HCT116 (cell line): Measurements from ENCODE around the gene SMIM11. TPM values are rescaled to one million over a fixed set of nuclear protein-coding genes. Genes with fewer than 3 reads are reported as not detected.

Experiments
- ATAC-seq: fragments of 200-7000 bp; cut with Tn5 transposase; 2 replicates; pipeline ENCODE4 v1.9.1; 2020; ENCODE audit warnings: mild to moderate bottlenecking, moderate library complexity
- BruUV-seq: library from RNA; stranded (reverse); fragments of 400-500 nt; replicated peaks from 2 replicates; lab custom pipeline; 2021; lab: Mats Ljungman, UMichigan
- CTCF ChIA-PET: fragments of 300-600 bp; sonication (Branson Sonifier 250); formaldehyde crosslinking; loops from one replicate; lab custom pipeline; 2021; ENCODE audit warnings: antibody characterized with exemption; lab: Charles Lee
- POLR2A ChIA-PET: fragments of 300-600, 350-600 bp; sonication (Branson Sonifier 250); formaldehyde crosslinking; loops from one replicate; lab custom pipeline; 2021; ENCODE audit warnings: antibody characterized with exemption; lab: Charles Lee
- RAD21 ChIA-PET, 2 experiments: fragments of 300-600 bp; sonication (Branson Sonifier 250); formaldehyde crosslinking; loops; one replicate each; lab custom pipeline; 2023; ENCODE audit warnings: low total read pairs in 2 of 2; ENCODE audit not compliant: uncharacterized antibody in 2 of 2, unreplicated experiment in 2 of 2, low non-redundant PET in 1 of 2; lab: Charles Lee
- DNase-seq: peaks from one replicate; pipeline ENCODE4 v3.0.0-alpha.2; 2010; ENCODE audit warnings: low read depth, low spot score
- H2AFZ ChIP-seq: fragments of 200-600 bp; shearing (Covaris generic), sonication (generic); 2 replicates; pipeline ENCODE4 v1.6.1; 2017; ENCODE audit warnings: low read depth, mixed run types, mixed read lengths, antibody characterized with exemption, low read length; ENCODE audit not compliant: poor library complexity, severe bottlenecking
- H3K27ac ChIP-seq: 2 replicates; pipeline ENCODE4 v1.5.1; 2012; ENCODE audit warnings: low read depth, low read length
- H3K27me3 ChIP-seq: fragments of 200-600 bp; sonication (generic); 2 replicates; pipeline ENCODE4 v1.6.1; 2016; ENCODE audit warnings: mixed run types, low read length, mixed read lengths; ENCODE audit not compliant: insufficient read depth
- H3K36me3 ChIP-seq, 2 experiments: fragments of 200-500 bp in 1 of 2; fragments of 200-600 bp in 1 of 2; sonication (Bioruptor generic) in 1 of 2; sonication (generic) in 1 of 2; 2 replicates each; pipeline versions ENCODE4 v1.5.1 to v1.6.1; 2014 to 2016; ENCODE audit warnings: low read length in 2 of 2, inconsistent platforms in 1 of 2, mixed read lengths in 1 of 2, mixed run types in 1 of 2; ENCODE audit not compliant: insufficient read depth in 2 of 2, control insufficient read depth in 1 of 2
- H3K4me1 ChIP-seq, 2 experiments: fragments of 200-600 bp in 1 of 2; sonication (generic) in 1 of 2; 2 replicates each; pipeline versions ENCODE4 v1.5.1 to v1.6.1; 2012 to 2017; ENCODE audit warnings: low read length in 2 of 2, inconsistent platforms in 1 of 2, mild to moderate bottlenecking in 1 of 2, mixed read lengths in 1 of 2, mixed run types in 1 of 2, moderate library complexity in 1 of 2; ENCODE audit not compliant: insufficient read depth in 2 of 2, control insufficient read depth in 1 of 2
- H3K4me2 ChIP-seq: fragments of 200-600 bp; sonication (generic); 2 replicates; pipeline ENCODE4 v1.6.1; 2017; ENCODE audit warnings: mixed run types, low read length, mixed read lengths
- H3K4me3 ChIP-seq, 2 experiments: fragments of 200-600 bp in 1 of 2; sonication (generic) in 1 of 2; replicated peaks in 1 of 2; 2 replicates each; pipeline ENCODE4 v1.5.1; 2011 to 2016; ENCODE audit warnings: low read length in 2 of 2, control low read depth in 1 of 2, low read depth in 1 of 2, mild to moderate bottlenecking in 1 of 2, mixed read lengths in 1 of 2, mixed run types in 1 of 2
- H3K79me2 ChIP-seq: fragments of 200-600 bp; sonication (generic); 2 replicates; pipeline ENCODE4 v1.6.1; 2017; ENCODE audit warnings: mild to moderate bottlenecking, mixed run types, low read length, moderate library complexity, mixed read lengths; ENCODE audit not compliant: insufficient read depth
- H3K9ac ChIP-seq: fragments of 200-600 bp; sonication (generic); 2 replicates; pipeline ENCODE4 v1.6.1; 2016; ENCODE audit warnings: low read length, mixed read lengths
- H3K9me2 ChIP-seq: fragments of 200-600 bp; sonication (generic), shearing (Covaris generic); 2 replicates; pipeline ENCODE4 v1.6.1; 2017; ENCODE audit warnings: mixed run types, mild to moderate bottlenecking, moderate library complexity; ENCODE audit not compliant: insufficient read depth
- H3K9me3 ChIP-seq, 2 experiments: fragments of 200-500 bp in 1 of 2; fragments of 200-600 bp in 1 of 2; sonication (Bioruptor generic) in 1 of 2; sonication (generic) in 1 of 2; 2 replicates each; pipeline ENCODE4 v1.6.1; 2014 to 2017; ENCODE audit warnings: low read length in 2 of 2, mixed read lengths in 2 of 2, inconsistent platforms in 1 of 2, low read depth in 1 of 2, mild to moderate bottlenecking in 1 of 2, mixed run types in 1 of 2, moderate library complexity in 1 of 2; ENCODE audit not compliant: control insufficient read depth in 1 of 2, insufficient read depth in 1 of 2
- H4K20me1 ChIP-seq: fragments of 200-600 bp; sonication (generic), shearing (Covaris generic); 2 replicates; pipeline ENCODE4 v1.6.1; 2017; ENCODE audit warnings: mixed run types, mild to moderate bottlenecking, moderate library complexity; ENCODE audit not compliant: insufficient read depth
- CBX3 ChIP-seq: IDR thresholded peaks from 2 replicates; pipeline ENCODE4 v1.6.1; 2012; ENCODE audit warnings: low read depth
- EZH2phosphoT487 ChIP-seq: fragments of 200-600 bp; IDR thresholded peaks from 2 replicates; pipeline ENCODE4 v1.6.1; 2018; ENCODE audit warnings: antibody characterized with exemption, borderline replicate concordance
- JUND ChIP-seq: IDR thresholded peaks from 2 replicates; pipeline ENCODE4 v1.6.1; 2012
- POLR2AphosphoS5 ChIP-seq: IDR thresholded peaks from 2 replicates; pipeline ENCODE4 v1.6.1; 2011; ENCODE audit warnings: mild to moderate bottlenecking, low read depth, low read length, moderate library complexity
- REST ChIP-seq: IDR thresholded peaks from 2 replicates; pipeline ENCODE4 v1.6.1; 2012; ENCODE audit warnings: low read depth
- SIN3A ChIP-seq: IDR thresholded peaks from 2 replicates; pipeline ENCODE4 v1.6.1; 2012; ENCODE audit warnings: low read depth
- SRF ChIP-seq: IDR thresholded peaks from 2 replicates; pipeline ENCODE4 v1.6.1; 2012; ENCODE audit warnings: low read depth
- TCF7L2 ChIP-seq: IDR thresholded peaks from 2 replicates; pipeline ENCODE4 v1.7.0; 2011; ENCODE audit warnings: borderline replicate concordance, inconsistent platforms; ENCODE audit not compliant: insufficient read depth, insufficient read length; ENCODE audit errors: extremely low read depth
- YY1 ChIP-seq: IDR thresholded peaks from 2 replicates; pipeline ENCODE4 v1.6.1; 2011; ENCODE audit warnings: low read length, low read depth, moderate library complexity, mild to moderate bottlenecking; ENCODE audit not compliant: insufficient replicate concordance; ENCODE audit errors: extremely low read depth
- ZBTB33 ChIP-seq: IDR thresholded peaks from 2 replicates; pipeline ENCODE4 v1.6.1; 2011; ENCODE audit warnings: mild to moderate bottlenecking, low read length, moderate library complexity; ENCODE audit not compliant: insufficient replicate concordance; ENCODE audit errors: extremely low read depth
- ZFX ChIP-seq: fragments of 450-650 bp; IDR thresholded peaks from 2 replicates; pipeline ENCODE4 v1.6.1; 2017
- ZNF274 ChIP-seq: fragments of 200-500 bp; sonication (Bioruptor generic); IDR thresholded peaks from 2 replicates; pipeline ENCODE4 v1.6.1; 2014; ENCODE audit warnings: mild to moderate bottlenecking, low read depth, low read length, inconsistent platforms
- intact Hi-C: fragments of 100-400 bp; cut with micrococcal nuclease; formaldehyde crosslinking; loops from 2 replicates; pipeline ENCODE4 v1.10.0; 2022
- total RNA-seq: library from RNA; stranded (reverse); gene quantifications from one replicate; pipeline ENCODE4 v1.2.1, GENCODE V29; 2021; ENCODE audit not compliant: unreplicated experiment
- TF ChIP-seq, protein P1 (sequence below): IDR thresholded peaks from 2 replicates; pipeline ENCODE4 v1.6.1; 2012
- TF ChIP-seq, protein P2 (sequence below), 3 experiments: fragments of 200-600 bp in 1 of 3; sonication (generic) in 1 of 3; IDR thresholded peaks in 2 of 3; conservative IDR thresholded peaks in 1 of 3; 2 replicates each; pipeline ENCODE4 v1.5.1; 2012 to 2017; ENCODE audit warnings: low read depth in 2 of 3, low read length in 2 of 3, antibody characterized with exemption in 1 of 3, borderline replicate concordance in 1 of 3, control low read depth in 1 of 3, mild to moderate bottlenecking in 1 of 3, mixed read lengths in 1 of 3, mixed run types in 1 of 3, moderate library complexity in 1 of 3; ENCODE audit not compliant: insufficient read depth in 1 of 3

Gene SMIM11
- total RNA-seq, 1 experiment from 2014 or later, result 18.9 TPM

GRCh38 chr21:34336756-34337391 lies 38.4 kb upstream of the SMIM11 start:
- Histone ChIP-seq H3K9ac (no peak overlapping the region), H3K79me2 (no peaks in the 10 kb centered on the region), H3K4me1 (peaks cover 0 to 6% of the 10 kb centered on the region in 2 experiments; a peak in 2 of 4 replicates), H4K20me1 (no peaks in the 10 kb centered on the region), H3K4me2 (no peak overlapping the region), H3K27me3 (no peaks in the 10 kb centered on the region), H2AFZ (no peak overlapping the region), H3K9me3 (no peaks in the 10 kb centered on the region), H3K36me3 (no peaks in the 10 kb centered on the region), H3K9me2 (no peaks in the 10 kb centered on the region), H3K4me3 (no peak overlapping the region), H3K27ac (no peak overlapping the region)
- ChIA-PET RAD21 (no interaction called here), CTCF (no interaction called here), POLR2A (no interaction called here)
- TF ChIP-seq EZH2phosphoT487, result no peak
- TF ChIP-seq ZBTB33, result no peak
- no peak for TF ChIP-seq TCF7L2
- no peak for TF ChIP-seq POLR2AphosphoS5
- TF ChIP-seq ZNF274, result no peak
- no peak for TF ChIP-seq SIN3A
- TF ChIP-seq, protein P1, sequence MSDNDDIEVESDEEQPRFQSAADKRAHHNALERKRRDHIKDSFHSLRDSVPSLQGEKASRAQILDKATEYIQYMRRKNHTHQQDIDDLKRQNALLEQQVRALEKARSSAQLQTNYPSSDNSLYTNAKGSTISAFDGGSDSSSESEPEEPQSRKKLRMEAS, result no peak
- TF ChIP-seq REST, result no peak
- TF ChIP-seq CBX3, result no peak
- TF ChIP-seq, protein P2, sequence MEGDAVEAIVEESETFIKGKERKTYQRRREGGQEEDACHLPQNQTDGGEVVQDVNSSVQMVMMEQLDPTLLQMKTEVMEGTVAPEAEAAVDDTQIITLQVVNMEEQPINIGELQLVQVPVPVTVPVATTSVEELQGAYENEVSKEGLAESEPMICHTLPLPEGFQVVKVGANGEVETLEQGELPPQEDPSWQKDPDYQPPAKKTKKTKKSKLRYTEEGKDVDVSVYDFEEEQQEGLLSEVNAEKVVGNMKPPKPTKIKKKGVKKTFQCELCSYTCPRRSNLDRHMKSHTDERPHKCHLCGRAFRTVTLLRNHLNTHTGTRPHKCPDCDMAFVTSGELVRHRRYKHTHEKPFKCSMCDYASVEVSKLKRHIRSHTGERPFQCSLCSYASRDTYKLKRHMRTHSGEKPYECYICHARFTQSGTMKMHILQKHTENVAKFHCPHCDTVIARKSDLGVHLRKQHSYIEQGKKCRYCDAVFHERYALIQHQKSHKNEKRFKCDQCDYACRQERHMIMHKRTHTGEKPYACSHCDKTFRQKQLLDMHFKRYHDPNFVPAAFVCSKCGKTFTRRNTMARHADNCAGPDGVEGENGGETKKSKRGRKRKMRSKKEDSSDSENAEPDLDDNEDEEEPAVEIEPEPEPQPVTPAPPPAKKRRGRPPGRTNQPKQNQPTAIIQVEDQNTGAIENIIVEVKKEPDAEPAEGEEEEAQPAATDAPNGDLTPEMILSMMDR (IDR thresholded peaks at IDR 0.05 in 2 of 3, conservative IDR thresholded peaks at IDR 0.05 in 1 of 3; ENCODE audit: borderline replicate concordance in 1 of 3, insufficient read depth in 1 of 3, low read depth in 2 of 3, low read length in 2 of 3), result no peak
- TF ChIP-seq ZFX, result no peak
- TF ChIP-seq JUND, result no peak
- no peak for TF ChIP-seq SRF
- no peak for TF ChIP-seq YY1
- intact Hi-C loops, result loop anchor here (10.0 kb wide), 1 partner anchor 412 kb away; no protein-coding TSS in a partner anchor
- DNase-seq (no peak), ATAC-seq (no peak)
- BruUV-seq, result no TSS peak
